GM23248 (cell line): ENCODE measurements around the gene ZC3H15.

Experiments
- EZH2 ChIP-seq: fragments of 200-600 bp; sonication (generic); IDR thresholded peaks from 2 replicates; pipeline ENCODE4 v1.6.1; 2018; ENCODE audit warnings: antibody characterized with exemption, mild to moderate bottlenecking; ENCODE audit not compliant: insufficient read depth, poor library complexity, severe bottlenecking
- EZH2phosphoT487 ChIP-seq: fragments of 200-600 bp; sonication (generic); IDR thresholded peaks from 2 replicates; pipeline ENCODE4 v1.6.1; 2018; ENCODE audit warnings: antibody characterized with exemption, moderate library complexity, mild to moderate bottlenecking, low read depth; ENCODE audit not compliant: insufficient read depth

DNA sequence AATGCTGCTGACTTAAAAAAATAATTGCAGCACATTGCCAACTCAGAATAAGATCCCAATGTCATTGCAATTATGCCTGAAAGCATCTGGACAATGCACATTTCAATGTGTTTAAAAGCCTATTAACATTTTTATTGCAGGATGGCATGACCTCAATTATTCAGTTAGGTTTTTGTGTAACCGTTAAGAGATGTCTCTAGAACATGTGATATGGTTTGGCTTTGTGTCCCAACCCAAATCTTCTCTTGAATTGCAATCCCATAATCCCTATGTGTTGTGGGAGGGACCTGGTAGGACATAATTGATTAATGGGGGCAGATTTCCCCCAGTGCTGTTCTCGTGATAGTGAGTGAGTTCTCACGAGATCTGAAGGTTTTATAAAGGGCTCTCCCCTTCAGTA lies 43.2 kb upstream of the ZC3H15 start:
- no peak for TF ChIP-seq EZH2
- no peak for TF ChIP-seq EZH2phosphoT487
